Activated CD4-positive, alpha-beta memory T cell treated with anti-CD3 and anti-CD28 coated beads, Interleukin-2, amount 10 ng/mL, durations not matched to agents 7 days and 5 days (primary cell): ENCODE measurements around the gene DHX15. TPM values are rescaled to one million over a fixed set of nuclear protein-coding genes. Genes with fewer than 3 reads are reported as not detected.

ENCODE experiments used
- CTCF ChIA-PET: fragments of 350-600 bp; sonication (Branson Sonifier 250); formaldehyde crosslinking; loops from one replicate; lab custom pipeline; 2021; ENCODE audit warnings: antibody characterized with exemption, inconsistent platforms; lab: Charles Lee
- POLR2A ChIA-PET: fragments of 350-600 bp; sonication (Branson Sonifier 250); formaldehyde crosslinking; loops from one replicate; lab custom pipeline; 2021; ENCODE audit warnings: antibody characterized with exemption; lab: Charles Lee
- DNase-seq: peaks from one replicate; pipeline ENCODE4 v3.0.0-alpha.2; 2020
- H3K27ac Mint-ChIP-seq: one replicate; pipeline ENCODE4 v1.8.0; 2021; ENCODE audit warnings: mild to moderate bottlenecking, mixed read lengths
- H3K27me3 Mint-ChIP-seq: one replicate; pipeline ENCODE4 v1.8.0; 2021; ENCODE audit warnings: mixed read lengths
- H3K36me3 Mint-ChIP-seq: one replicate; pipeline ENCODE4 v1.8.0; 2021; ENCODE audit warnings: low read depth, mixed read lengths
- H3K4me1 Mint-ChIP-seq: one replicate; pipeline ENCODE4 v1.8.0; 2021; ENCODE audit warnings: mixed read lengths
- H3K4me3 Mint-ChIP-seq: one replicate; pipeline ENCODE4 v1.8.0; 2021; ENCODE audit warnings: mild to moderate bottlenecking, mixed read lengths
- H3K9me3 Mint-ChIP-seq: one replicate; pipeline ENCODE4 v1.8.0; 2021; ENCODE audit warnings: mixed read lengths
- total RNA-seq, 2 experiments: library from RNA; stranded (reverse); gene quantifications; one replicate each; pipeline ENCODE4 v1.2.3, GENCODE V29; 2021

DHX15 gene
- total RNA-seq, 2 experiments from 2014 or later: 150 TPM

- peaks cover 3% of the 10 kb centered on the region for H3K27me3 Mint-ChIP-seq
- H3K27ac Mint-ChIP-seq: no peak overlapping the region
- ChIA-PET CTCF (no interaction called here), POLR2A (no interaction called here)
- H3K9me3 Mint-ChIP-seq: no peaks in the 10 kb centered on the region
- no peak overlapping the region for H3K4me3 Mint-ChIP-seq
- H3K36me3 Mint-ChIP-seq: no peaks in the 10 kb centered on the region
- no peak for DNase-seq
- H3K4me1 Mint-ChIP-seq: no peaks in the 10 kb centered on the region
Measured at GRCh38 chr4:24497221-24497620, 87.1 kb downstream of the DHX15 start.

GRCh38 chr4:24496597-24496996, 87.8 kb downstream of the DHX15 start:
- ChIA-PET CTCF (no interaction called here), POLR2A (no interaction called here)
- no peak for DNase-seq
- no peak overlapping the region for H3K4me3 Mint-ChIP-seq
- H3K27ac Mint-ChIP-seq: no peak overlapping the region
- H3K9me3 Mint-ChIP-seq: no peaks in the 10 kb centered on the region
- H3K27me3 Mint-ChIP-seq: peaks cover 3% of the 10 kb centered on the region
- no peaks in the 10 kb centered on the region for H3K36me3 Mint-ChIP-seq
- H3K4me1 Mint-ChIP-seq: no peaks in the 10 kb centered on the region

GRCh38 chr4:24495388-24495787, 89.0 kb downstream of the DHX15 start:
- Mint-ChIP-seq H3K27me3 (peaks cover 4% of the 10 kb centered on the region), H3K9me3 (no peaks in the 10 kb centered on the region), H3K4me3 (no peak overlapping the region), H3K36me3 (no peaks in the 10 kb centered on the region), H3K27ac (no peak overlapping the region), H3K4me1 (no peaks in the 10 kb centered on the region)
- ChIA-PET CTCF (no interaction called here), POLR2A (no interaction called here)
- DNase-seq: no peak

GRCh38 chr4:24489870-24490269, 94.5 kb downstream of the DHX15 start:
- ChIA-PET CTCF (interaction anchor here (1.0 to 2.3 kb wide), 6 partner anchors 36 to 655 kb away, joined by 3 to 8 read pairs (median 4); no protein-coding TSS in a partner anchor), POLR2A (no interaction called here)
- H3K4me3 Mint-ChIP-seq: no peak overlapping the region
- H3K4me1 Mint-ChIP-seq: no peaks in the 10 kb centered on the region
- H3K36me3 Mint-ChIP-seq: no peaks in the 10 kb centered on the region
- no peak for DNase-seq
- H3K27me3 Mint-ChIP-seq: peaks cover 17% of the 10 kb centered on the region
- no peaks in the 10 kb centered on the region for H3K9me3 Mint-ChIP-seq
- no peak overlapping the region for H3K27ac Mint-ChIP-seq

GRCh38 chr4:24488399-24489164, 95.8 kb downstream of the DHX15 start:
- peaks cover 17% of the 10 kb centered on the region for H3K27me3 Mint-ChIP-seq
- no peak overlapping the region for H3K4me3 Mint-ChIP-seq
- no peaks in the 10 kb centered on the region for H3K36me3 Mint-ChIP-seq
- no peaks in the 10 kb centered on the region for H3K9me3 Mint-ChIP-seq
- no peak overlapping the region for H3K27ac Mint-ChIP-seq
- peak; percentile 71 for DNase-seq
- ChIA-PET CTCF (interaction anchor here (0.6 to 2.3 kb wide), 8 partner anchors 10 to 199 kb away, joined by 3 to 9 read pairs (median 4); no protein-coding TSS in a partner anchor), POLR2A (no interaction called here)
- no peaks in the 10 kb centered on the region for H3K4me1 Mint-ChIP-seq

GRCh38 chr4:24482871-24483270, 101.5 kb downstream of the DHX15 start:
- H3K4me3 Mint-ChIP-seq: no peak overlapping the region
- ChIA-PET CTCF (no interaction called here), POLR2A (no interaction called here)
- H3K9me3 Mint-ChIP-seq: no peaks in the 10 kb centered on the region
- DNase-seq: no peak
- H3K4me1 Mint-ChIP-seq: no peaks in the 10 kb centered on the region
- no peak overlapping the region for H3K27ac Mint-ChIP-seq
- H3K27me3 Mint-ChIP-seq: peaks cover 16% of the 10 kb centered on the region
- no peaks in the 10 kb centered on the region for H3K36me3 Mint-ChIP-seq

GRCh38 chr4:24477919-24478318, 106.4 kb downstream of the DHX15 start:
- CTCF ChIA-PET: interaction anchor here (1.3 to 1.9 kb wide), 3 partner anchors 11 to 96 kb away, joined by 3 to 9 read pairs (median 3); no protein-coding TSS in a partner anchor
- peaks cover 40% of the 10 kb centered on the region for H3K27me3 Mint-ChIP-seq
- no peak for DNase-seq
- POLR2A ChIA-PET: no interaction called here
- H3K27ac Mint-ChIP-seq: no peak overlapping the region
- H3K36me3 Mint-ChIP-seq: no peaks in the 10 kb centered on the region
- no peak overlapping the region for H3K4me3 Mint-ChIP-seq
- peaks cover 6% of the 10 kb centered on the region for H3K4me1 Mint-ChIP-seq
- no peaks in the 10 kb centered on the region for H3K9me3 Mint-ChIP-seq

Other genes starting within 250 kb of the DHX15 start
- not detected for gene SOD3, start 211.0 kb upstream of the DHX15 start, total RNA-seq